ENCODE data around the gene FRAS1. TPM values are rescaled to one million over a fixed set of nuclear protein-coding genes. Genes with fewer than 3 reads are reported as not detected.

FRAS1 gene
- total and polyA plus RNA-seq, 9 of the 15 experiments (the other 6 are each of a cell fraction or from before 2014, with no cell fraction given) = under 0.01 to 0.11 (median 0.04) TPM; not detected in 2

GRCh38 chr4:78353921-78354320 lies 296.8 kb downstream of the FRAS1 start (continued):
- TF ChIP-seq, protein P1, sequence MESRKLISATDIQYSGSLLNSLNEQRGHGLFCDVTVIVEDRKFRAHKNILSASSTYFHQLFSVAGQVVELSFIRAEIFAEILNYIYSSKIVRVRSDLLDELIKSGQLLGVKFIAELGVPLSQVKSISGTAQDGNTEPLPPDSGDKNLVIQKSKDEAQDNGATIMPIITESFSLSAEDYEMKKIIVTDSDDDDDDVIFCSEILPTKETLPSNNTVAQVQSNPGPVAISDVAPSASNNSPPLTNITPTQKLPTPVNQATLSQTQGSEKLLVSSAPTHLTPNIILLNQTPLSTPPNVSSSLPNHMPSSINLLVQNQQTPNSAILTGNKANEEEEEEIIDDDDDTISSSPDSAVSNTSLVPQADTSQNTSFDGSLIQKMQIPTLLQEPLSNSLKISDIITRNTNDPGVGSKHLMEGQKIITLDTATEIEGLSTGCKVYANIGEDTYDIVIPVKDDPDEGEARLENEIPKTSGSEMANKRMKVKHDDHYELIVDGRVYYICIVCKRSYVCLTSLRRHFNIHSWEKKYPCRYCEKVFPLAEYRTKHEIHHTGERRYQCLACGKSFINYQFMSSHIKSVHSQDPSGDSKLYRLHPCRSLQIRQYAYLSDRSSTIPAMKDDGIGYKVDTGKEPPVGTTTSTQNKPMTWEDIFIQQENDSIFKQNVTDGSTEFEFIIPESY (CRISPR knock-in tag; IDR thresholded peaks at IDR 0.05) = no peak
- TF ChIP-seq ZNF668 (CRISPR knock-in tag; IDR thresholded peaks at IDR 0.05) (no peak), SRSF7 (optimal IDR thresholded peaks at IDR 0.05; ENCODE audit: low read depth, low read length) (no peak), RFX1 (IDR thresholded peaks at IDR 0.05) (no peak)

DNA sequence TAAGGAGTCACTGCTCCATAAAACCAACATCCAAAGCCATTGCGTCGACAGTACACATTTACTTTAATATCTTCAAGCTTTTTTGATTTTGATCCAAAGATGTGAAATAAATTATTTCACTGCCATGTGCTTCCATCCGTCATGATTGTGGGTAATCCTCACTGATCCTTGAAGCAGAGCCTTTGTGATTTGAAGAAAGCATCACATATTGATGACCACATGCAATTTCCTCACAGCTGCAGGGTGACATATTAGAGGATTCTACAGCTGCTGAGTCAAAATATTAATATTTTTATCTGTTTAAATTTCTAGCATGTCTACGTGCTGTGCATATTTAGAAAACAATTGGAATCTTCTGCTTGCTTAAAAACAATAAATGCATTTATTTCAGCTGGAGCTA lies 297.7 kb downstream of the FRAS1 start:
- WGBS (ENCODE audit: insufficient coverage, low coverage, missing lambda C conversion rate) = 0% methylated on average over 4 of the region's 4 CpGs
- H3K36me3 ChIP-seq (ENCODE audit: control insufficient read depth, insufficient read depth, low read length) = no peaks in the 10 kb centered on the region
- intact Hi-C loops (cut with micrococcal nuclease) = no loop called here
- H3K4me3 ChIP-seq = no peak overlapping the region
- H3K9ac ChIP-seq (ENCODE audit: insufficient read depth in 1 of 2, low read depth in 2 of 2, low read length in 2 of 2) = no peak overlapping the region
- no peaks in the 10 kb centered on the region for H3K9me3 ChIP-seq (replicated peaks; ENCODE audit: control insufficient read depth, insufficient read depth, low read depth, low read length)
- H3K4me2 ChIP-seq (ENCODE audit: insufficient read depth, low read length) = no peak overlapping the region
- ATAC-seq (no peak), DNase-seq (ENCODE audit: extremely low read depth in 1 of 4, low spot score in 3 of 4) (no peak), FAIRE-seq (no peak)
- no peaks in the 10 kb centered on the region for H3K9me1 ChIP-seq (ENCODE audit: control insufficient read depth, insufficient read depth, low read length)
- TF ChIP-seq NFIX (CRISPR knock-in tag; IDR thresholded peaks at IDR 0.05; ENCODE audit: low read depth) (no peak), ZC3H8 (IDR thresholded peaks at IDR 0.05) (no peak), SIX5 (IDR thresholded peaks at IDR 0.05; ENCODE audit: borderline replicate concordance in 1 of 2, insufficient read depth in 1 of 2, low read depth in 1 of 2, low read length in 2 of 2) (no peak), ZNF311 (CRISPR knock-in tag; IDR thresholded peaks at IDR 0.05) (no peak), ESRRA (IDR thresholded peaks at IDR 0.05; ENCODE audit: borderline replicate concordance, low read depth) (no peak), NFE2L1 (tag; IDR thresholded peaks at IDR 0.05; ENCODE audit: borderline replicate concordance, low read depth) (no peak), MED1 (CRISPR knock-in tag; IDR thresholded peaks at IDR 0.05; ENCODE audit: borderline replicate concordance) (no peak), ZNF140 (CRISPR knock-in tag; IDR thresholded peaks at IDR 0.05) (no peak), HMG20A (CRISPR knock-in tag; conservative IDR thresholded peaks at IDR 0.05) (no peak), SAFB2 (IDR thresholded peaks at IDR 0.05; ENCODE audit: borderline replicate concordance, low read depth, low read length, severe bottlenecking) (no peak), ARNT (IDR thresholded peaks at IDR 0.05) (no peak)
- TF ChIP-seq, protein P2, sequence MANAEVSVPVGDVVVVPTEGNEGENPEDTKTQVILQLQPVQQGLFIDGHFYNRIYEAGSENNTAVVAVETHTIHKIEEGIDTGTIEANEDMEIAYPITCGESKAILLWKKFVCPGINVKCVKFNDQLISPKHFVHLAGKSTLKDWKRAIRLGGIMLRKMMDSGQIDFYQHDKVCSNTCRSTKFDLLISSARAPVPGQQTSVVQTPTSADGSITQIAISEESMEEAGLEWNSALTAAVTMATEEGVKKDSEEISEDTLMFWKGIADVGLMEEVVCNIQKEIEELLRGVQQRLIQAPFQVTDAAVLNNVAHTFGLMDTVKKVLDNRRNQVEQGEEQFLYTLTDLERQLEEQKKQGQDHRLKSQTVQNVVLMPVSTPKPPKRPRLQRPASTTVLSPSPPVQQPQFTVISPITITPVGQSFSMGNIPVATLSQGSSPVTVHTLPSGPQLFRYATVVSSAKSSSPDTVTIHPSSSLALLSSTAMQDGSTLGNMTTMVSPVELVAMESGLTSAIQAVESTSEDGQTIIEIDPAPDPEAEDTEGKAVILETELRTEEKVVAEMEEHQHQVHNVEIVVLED (CRISPR knock-in tag; IDR thresholded peaks at IDR 0.05) = no peak
- no peaks in the 10 kb centered on the region for H3K4me1 ChIP-seq (replicated peaks in 1 of 2; ENCODE audit: control insufficient read depth in 2 of 2, insufficient read depth in 2 of 2, low read length in 2 of 2)
- no peak overlapping the region for H3K27ac ChIP-seq (ENCODE audit: extremely low read depth, low read depth, low read length)
- H3K27me3 ChIP-seq (ENCODE audit: control insufficient read depth in 2 of 2, insufficient read depth in 2 of 2, low read length in 2 of 2) = peaks cover 0 to 4% of the 10 kb centered on the region in 2 experiments; a peak in 2 of 5 replicates
- no peak overlapping the region for H2AFZ ChIP-seq (ENCODE audit: low read depth, low read length)
- H4K20me1 ChIP-seq (replicated peaks; ENCODE audit: control insufficient read depth, insufficient read depth, low read length) = no peaks in the 10 kb centered on the region
- in situ Hi-C loops (cut with MboI) = no loop called here
- ChIA-PET CTCF (ENCODE audit: low intra/inter-chr PET ratio) (no interaction called here), POLR2A (no interaction called here)
- BruUV-seq (replicated peaks) = no TSS peak
- H3K79me2 ChIP-seq (ENCODE audit: control insufficient read depth, insufficient read depth, low read length) = no peaks in the 10 kb centered on the region
